Activated CD4-positive, CD25-positive, alpha-beta regulatory T cell treated with anti-CD3 and anti-CD28 coated beads, Interleukin-2, amount 50 U/mL, for 16 hours (primary cell): ENCODE measurements around the gene LILRA6.
"Not testable (repeated sequence)": the region's sequence is repeated elsewhere in the genome, so short reads cannot be mapped to it uniquely, and the experiment has no call there.

Experiments
- DNase-seq: peaks from one replicate; pipeline ENCODE4 v3.0.0-alpha.2; 2020; ENCODE audit warnings: low read depth, low spot score

Gene LILRA6

DNA sequence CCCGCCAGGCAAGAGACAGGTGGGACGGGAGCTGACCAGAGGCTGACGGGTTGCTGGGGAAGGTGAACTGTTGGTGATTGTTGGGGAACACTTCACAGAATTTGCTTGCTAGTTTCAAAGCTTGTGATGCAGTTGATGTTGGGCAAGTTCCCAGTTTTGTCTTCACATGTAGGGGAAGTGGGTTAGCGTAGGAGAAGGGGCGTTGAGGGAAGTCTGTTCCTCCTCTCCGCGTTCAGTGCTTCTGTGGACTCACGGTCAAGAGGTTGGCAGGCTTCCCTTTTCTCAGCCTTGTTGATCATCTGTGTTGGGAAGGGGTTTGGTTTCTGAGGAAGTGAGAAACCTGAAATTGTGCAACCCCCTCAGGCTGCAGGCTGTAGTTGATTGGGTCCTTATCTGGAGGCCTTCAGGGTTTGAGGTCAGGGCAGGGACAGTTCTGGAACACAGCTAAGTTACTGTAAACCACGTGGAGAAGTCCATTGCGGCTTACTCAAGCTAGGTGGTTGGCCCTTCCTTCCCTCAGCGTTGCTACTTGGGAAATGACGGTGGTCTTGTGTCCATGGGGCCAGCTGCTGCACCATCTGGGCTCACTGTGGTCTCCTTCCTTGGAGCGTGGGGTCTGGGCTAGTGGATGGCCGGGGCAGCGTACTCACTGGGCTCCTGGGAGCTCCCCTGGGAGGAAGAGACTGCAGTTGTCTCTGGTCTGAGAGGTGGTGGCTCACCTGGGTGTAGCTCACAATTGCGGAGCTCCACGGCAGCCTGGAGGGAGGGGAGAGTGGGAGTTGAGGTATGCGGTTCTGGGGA, 34.4 kb downstream of the LILRA6 start:
- no peak for DNase-seq

DNA sequence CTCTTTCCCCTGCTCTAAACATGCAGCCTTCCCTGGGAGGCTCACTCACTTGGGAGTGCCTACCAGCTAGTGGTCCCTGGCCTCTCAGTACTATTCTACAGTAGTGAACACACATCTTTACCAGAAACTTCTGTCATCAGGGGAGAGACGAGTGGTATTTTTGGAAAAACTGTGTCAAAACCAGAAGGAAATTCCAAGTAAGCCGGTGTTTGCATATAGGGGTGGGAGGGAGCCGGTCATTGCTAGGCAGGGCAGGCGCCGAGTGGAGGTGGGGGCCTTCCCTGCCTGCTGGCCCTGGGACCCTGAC, 35.0 kb downstream of the LILRA6 start:
- no peak for DNase-seq

DNA sequence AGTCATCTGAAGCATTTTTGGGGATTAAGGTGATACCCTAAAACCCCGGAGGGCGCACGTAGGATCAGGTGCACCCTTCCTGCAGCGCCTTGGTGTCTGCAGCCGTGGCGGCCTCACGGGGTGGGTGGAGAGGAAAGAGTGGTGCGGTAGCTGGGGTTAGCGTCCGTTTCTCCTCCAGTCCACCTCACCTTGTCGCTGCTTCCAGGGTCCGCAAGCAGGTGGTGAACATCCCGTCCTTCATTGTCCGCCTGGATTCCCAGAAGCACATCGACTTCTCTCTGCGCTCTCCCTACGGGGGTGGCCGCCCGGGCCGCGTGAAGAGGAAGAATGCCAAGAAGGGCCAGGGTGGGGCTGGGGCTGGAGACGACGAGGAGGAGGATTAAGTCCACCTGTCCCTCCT, 35.4 kb downstream of the LILRA6 start:
- not testable (repeated sequence) for DNase-seq

DNA sequence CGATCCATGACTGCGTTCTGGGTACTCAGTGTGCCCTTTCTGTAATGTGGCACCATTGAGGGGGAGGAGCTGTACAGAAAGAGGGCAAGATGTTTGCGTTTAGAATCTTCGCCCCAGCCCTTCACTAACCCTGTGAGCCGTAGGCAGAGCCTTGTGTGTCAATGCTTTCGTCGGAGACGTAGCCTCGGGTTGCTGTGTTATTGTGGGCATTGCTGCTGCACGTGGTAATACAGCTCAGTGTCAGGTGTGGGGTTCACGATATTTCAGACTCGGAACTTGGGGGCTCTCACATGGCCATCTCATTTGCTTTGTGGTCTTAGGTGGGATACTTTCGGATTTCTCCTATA, 35.8 kb downstream of the LILRA6 start:
- no peak for DNase-seq

DNA sequence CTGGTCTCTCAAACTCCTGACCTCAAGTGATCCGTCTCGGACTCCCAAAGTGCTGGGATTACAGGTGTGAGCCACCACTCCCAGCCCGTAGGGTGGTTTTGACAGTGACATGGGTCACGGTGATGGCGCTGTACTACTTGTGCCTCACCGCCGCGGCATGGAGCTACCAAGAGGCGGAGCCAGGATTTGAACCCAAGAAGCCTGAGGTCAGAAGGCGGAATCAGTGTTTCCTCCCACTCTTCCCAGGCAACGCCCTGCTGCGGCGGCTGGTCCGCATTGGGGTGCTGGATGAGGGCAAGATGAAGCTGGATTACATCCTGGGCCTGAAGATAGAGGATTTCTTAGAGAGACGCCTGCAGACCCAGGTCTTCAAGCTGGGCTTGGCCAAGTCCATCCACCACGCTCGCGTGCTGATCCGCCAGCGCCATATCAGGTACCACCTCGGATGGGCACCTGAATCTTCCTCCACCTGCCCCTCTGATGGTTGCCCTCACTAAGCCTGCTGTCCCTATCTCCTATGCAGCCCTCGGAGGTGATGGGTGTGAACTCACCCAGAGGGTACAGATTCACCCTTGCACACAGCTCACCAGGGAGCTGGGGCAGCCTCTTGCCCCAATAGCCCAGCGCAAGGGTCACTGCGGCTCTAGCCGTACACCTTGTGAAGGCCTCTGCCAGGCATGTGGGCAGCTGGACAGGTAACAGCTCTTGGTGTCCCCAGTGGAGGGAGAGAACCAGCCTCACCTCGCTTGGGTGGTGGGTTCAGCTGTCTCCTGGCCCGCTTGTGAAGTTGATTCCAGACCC, 36.4 kb downstream of the LILRA6 start:
- DNase-seq: no peak

DNA sequence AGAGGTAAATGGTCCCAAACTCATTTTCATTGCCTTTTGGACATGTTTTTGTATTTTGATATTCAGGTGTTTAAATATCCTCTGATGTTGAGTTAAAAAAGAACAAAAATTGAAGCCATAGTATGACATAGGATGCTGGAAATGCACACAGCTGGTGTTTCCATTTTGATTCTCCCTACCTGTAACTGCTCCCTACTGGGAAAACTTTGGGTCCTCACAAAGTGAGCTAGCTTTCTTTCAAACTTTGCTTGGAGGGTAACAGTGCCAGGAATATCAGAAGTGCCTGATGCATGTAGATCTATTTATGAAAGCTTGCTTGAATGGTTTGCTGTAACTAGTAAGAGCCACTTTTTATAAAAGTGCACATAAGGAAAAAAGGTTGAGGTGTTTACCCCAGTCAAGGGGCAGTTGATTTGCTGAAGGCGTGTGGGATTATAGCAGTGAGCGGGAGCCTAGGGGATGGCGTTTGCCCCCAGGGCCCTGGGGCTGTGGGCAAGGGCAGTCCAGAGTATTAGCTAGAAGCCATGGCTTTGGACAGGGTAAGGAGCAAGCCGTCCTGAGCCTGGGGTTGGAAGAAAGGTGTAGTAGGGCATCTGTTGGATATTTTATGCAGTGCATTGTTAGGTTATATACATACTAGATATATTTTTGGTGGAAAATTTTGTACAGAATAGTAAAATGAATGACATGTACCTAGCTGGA, 37.7 kb downstream of the LILRA6 start:
- DNase-seq: no peak

DNA sequence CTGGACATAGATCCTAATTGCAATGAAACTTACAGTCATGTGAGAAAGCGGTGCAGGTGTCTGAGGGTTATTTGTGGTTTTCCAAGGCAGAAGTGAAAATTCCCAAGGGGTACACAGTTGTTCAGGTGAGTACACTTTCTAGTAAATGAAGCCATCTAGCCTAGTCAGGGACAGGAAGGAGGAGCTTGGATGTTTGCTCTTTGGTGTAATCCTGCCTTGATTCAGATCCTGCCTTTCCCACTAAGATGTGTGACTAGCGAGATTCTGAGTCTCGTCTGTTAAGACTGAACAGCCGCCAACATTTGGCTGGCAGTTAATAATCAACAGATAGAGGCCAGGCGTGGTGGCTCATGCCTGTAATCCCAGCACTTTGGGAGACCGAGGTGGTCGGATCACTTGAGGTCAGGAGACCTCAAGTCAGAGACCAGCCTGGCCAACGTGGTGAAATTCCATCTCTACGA, 39.4 kb downstream of the LILRA6 start:
- no peak for DNase-seq

DNA sequence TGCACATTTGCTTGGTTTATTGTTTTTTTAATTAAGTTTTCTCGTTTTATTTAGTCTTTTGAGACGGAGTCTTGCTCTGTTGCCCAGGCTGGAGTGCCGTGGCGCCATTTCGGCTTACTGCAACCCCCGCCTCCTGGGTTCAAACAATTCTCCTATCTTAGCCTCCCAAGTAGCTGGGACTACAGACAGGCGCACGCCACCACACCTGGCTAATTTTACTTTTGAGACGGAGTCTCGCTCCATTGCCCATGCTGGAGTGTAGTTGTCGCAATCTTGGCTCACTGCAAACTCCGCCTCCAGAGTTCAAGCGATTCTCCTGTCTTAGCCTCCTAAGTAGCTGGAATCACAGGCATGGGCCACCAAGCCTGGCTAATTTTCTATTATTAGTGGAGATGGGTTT, 40.6 kb downstream of the LILRA6 start:
- DNase-seq: no peak

DNA sequence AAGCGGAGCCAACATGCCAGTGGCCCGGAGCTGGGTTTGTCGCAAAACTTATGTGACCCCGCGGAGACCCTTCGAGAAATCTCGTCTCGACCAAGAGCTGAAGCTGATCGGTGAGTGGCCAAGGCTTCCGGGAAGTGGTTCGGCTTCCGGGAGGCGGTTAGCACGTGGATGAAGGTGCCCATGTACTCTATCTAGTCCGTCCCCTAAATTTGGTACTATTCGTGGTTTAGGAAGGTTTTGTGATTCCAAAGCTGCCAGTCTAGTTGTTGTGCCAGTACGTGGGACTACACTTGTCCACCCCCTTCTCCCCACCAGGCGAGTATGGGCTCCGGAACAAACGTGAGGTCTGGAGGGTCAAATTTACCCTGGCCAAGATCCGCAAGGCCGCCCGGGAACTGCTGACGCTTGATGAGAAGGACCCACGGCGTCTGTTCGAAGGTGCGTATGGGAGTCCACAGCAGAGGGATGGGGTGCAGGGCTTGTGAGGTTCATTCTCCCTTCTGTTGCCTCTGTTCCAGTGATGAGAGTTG, 41.4 kb downstream of the LILRA6 start:
- DNase-seq: no peak

DNA sequence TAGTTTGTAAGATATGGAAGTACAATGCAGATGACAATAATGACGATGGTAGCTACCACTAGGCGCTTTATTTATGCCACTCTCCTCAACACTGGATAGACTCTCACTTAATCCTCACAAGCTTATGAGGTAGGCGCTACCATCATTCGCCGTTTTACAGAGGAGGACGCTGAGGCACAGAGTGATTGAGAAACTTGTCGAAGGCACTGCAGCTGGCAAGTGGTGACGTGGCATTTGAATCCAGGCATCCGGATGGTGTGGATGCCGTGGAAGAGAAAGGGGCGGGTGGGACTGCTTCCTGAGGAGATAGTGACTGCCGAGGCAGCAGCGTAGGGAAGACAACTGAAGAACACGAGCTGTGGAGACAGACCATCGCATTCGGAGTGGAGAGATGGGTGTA, 43.2 kb downstream of the LILRA6 start:
- no peak for DNase-seq

DNA sequence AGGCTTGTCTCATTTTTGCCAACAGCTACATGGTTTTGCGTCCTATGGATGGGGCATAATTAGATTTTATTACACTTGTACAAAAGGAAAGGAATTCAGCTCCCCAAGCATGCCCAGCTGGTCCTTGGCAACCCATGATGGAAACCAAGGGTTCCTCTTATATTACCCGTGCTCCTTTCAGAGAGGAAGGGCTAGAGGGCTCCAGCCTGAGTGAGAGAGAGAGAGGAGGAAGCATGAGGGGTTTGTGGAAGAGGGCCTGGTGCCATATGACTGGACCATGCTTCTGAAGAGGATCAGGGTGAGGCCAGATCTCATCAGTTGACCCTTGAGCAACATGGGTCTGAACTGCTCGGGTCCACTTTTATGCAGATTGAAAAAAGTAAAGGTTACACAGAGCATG, 45.5 kb downstream of the LILRA6 start:
- DNase-seq: no peak

DNA sequence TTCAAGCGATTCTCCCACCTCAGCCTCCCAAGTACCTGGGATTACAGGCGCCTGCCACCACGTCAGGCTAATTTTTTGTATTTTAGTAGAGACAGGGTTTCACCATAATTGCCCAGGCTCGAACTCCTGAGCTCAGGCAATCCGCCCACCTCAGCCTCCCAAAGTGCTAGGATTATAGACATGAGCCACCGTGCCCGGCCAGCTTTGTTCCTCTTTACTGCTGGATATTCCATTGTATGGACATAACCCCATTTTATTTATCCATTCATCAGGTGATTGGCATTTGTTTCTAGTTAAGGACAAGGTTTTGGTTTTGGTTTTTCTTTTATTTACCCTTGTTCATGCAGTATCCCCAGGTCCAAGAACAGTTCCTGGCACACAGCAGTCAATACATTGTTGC, 46.1 kb downstream of the LILRA6 start:
- DNase-seq: no peak

DNA sequence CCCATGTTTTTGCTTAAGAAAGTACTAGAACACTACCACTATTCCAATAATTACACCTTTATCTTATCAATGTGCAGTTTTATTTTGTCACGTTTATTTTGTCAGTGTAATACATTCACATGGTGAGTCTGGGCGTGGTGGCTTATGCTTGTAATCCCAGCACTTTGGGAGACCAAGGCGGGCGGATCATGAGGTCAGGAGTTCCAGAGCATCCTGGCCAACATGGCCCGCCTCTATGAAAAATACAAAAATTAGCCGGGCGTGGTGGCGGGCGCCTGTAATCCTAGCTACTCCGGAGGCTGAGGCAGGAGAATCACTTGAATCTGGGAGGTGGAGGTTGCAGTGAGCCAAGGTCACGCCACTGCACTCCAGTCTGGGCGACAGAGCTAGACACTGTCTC, 48.1 kb downstream of the LILRA6 start:
- DNase-seq: not testable (repeated sequence)

DNA sequence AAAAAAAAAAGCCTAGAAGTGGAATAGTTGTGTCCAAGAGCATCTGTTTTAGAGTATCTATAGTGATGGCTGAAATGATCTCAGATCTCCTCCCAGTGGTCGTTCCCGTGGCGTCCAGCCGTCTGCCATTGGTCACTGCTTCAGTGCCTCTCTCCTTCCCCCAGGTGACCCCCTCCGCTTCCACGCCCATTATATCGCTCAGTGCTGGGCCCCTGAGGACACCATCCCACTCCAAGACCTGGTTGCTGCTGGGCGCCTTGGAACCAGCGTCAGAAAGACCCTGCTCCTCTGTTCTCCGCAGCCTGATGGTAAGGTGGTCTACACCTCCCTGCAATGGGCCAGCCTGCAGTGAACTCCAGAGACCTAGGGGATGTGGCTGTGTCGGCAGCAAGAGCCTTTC, 49.6 kb downstream of the LILRA6 start:
- DNase-seq: no peak

DNA sequence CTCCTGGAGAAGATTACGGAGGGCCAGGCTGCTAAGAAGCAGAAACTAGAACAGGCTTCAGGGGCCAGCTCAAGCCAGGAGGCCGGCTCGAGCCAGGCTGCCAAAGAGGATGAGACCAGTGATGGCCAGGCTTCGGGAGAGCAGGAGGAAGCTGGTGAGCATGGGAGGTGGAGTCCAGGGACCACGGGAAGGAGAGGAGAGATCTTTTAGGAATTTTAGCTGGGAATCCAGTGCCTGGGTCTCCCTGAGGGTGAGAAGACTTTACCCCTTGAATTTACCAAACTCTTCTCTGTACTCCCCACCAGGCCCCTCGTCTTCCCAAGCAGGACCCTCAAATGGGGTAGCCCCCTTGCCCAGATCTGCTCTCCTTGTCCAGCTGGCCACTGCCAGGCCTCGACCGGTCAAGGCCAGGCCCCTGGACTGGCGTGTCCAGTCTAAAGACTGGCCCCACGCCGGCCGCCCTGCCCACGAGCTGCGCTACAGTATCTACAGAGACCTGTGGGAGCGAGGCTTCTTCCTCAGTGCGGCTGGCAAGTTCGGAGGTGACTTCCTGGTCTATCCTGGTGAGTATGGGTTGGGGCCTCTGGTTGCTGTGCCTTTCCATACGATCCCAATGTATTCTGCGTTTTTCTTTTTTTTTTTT, 50.7 kb downstream of the LILRA6 start:
- no peak for DNase-seq

DNA sequence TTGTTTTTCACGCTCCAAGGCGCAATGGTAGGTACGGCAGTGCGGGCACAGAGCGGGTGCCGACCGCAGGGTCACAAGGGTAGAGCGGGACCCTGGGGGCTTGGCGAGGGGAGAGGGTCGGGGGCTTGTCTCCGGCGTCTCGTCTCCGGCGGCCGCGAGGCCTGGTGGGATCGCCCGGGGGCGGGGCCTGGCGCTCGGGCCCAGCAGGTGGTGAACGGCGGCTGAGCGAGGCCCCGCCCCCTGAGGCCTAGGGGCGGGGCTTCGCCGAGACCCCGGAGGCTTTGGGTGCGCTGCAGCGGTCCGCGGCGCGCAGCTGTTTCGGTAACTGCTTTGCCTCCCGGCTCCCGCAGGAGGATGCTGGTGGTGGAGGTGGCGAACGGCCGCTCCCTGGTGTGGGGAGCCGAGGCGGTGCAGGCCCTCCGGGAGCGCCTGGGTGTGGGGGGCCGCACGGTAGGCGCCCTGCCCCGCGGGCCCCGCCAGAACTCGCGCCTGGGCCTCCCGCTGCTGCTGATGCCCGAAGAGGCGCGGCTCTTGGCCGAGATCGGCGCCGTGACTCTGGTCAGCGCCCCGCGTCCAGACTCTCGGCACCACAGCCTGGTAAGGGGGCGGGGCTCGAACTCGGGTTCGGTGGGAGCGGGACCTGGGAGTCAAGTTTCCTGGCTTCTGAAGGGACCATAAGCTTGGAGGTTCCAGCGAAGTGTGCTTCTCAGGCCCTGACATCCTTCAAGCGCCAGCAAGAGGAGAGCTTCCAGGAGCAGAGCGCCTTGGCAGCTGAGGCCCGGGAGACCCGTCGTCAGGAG, 51.4 kb downstream of the LILRA6 start, which contains the start of gene TSEN34:
Gene TSEN34 (plus strand): TSS at position 298 of the 800 bp plus-strand sequence. CDS start 57 bp downstream, at position 355.
- DNase-seq: peak; percentile 73

DNA sequence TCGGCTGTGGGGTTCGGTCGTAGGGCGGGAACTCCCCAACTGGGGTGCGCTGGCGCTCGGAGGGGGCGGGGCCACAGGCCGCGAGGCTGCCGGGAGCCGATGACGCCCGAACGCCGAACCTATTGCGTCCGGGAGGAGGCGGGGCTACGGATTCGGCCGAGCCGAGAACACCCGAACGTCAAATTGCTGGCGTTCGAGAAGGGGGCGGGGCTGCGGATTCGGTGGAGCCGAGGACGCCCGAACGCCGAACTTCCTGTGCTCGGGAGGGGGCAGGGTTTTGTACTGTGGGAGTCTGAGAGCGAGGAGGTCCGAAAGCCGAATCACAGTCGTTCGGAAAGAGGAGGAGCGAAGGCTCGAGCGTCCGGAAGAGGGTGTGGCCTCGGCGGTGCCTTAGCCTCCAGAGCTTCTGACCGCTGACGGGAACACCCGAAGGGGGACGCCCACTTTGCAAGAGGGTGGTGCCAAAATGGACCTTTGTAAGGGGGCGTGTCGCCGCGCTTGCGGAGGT, 52.0 kb downstream of the LILRA6 start:
- peak; percentile 100 for DNase-seq

DNA sequence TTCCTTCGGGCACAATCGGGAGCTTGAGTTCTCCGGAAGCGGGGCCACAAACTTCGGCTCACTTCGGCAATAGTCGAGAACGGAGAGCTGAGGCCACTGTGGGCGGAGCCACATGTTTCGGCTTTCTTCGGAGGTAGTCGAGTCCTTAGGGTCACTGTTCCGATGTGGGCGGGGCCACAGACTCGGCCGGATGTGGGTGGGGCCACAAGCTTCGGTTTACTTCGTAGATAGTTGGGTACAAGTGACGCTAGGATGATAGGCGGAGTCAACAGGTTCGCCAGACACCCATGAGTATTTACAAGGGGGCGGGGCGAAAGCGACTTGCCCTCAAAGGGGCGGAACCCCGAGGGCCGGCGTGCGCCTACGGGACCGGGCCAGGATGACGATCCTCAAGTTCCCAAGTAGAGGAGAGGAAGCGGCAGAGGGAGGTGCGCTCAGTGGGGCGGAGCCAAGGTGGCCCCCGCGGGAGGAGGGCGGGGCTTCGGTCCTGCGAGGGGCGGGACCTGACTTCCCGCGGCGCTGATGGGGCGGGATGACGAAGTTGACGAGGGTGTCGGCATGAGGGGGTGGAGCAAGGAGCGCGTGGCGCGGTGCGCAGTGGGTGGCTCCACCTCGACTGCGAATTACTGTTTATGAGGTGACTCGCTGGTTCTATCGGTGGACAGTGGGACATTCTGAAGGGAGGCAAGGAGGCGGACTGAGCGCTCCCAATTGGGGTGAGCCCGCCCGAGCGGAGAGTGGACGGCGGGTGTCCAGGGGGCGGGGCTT, 52.7 kb downstream of the LILRA6 start:
- peak; percentile 100 for DNase-seq

DNA sequence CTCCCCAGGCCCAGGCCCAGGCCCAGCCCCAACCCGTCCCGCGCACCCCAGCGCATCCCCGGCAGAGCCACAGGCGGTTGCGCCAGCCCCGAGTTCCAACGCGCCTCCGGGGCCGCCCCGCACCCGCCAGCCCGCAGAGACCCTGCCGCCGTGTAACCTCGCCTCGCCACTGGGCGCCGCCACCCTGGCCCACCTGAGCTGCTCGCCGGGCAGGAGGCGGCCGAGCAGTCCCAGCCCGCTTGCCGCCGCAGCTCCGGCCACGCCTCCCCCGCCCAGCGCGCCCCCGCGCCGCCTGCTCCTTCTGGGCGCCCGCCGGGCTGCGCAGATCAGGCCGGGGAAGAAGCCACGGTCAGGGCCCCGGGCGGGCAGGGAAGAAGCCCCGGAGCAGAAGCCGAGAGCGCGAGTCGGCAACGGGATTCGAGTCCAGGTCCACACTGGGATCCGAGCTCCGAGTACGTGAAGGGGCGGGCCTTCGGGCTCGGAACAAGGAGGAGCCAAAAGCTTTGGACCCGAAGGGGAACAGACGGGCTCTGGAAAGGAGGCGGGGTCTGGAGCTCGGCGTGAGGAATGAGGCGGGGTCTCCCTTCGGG, 53.4 kb downstream of the LILRA6 start, which contains the start of gene MBOAT7:
Gene MBOAT7 (minus strand): TSS at position 436 of the 590 bp plus-strand sequence. CDS start 1,072 bp downstream, outside the sequence.
- DNase-seq: no peak
